ENCODE measurements around the gene RHOT1.
A peak's percentile ranks its signal among the peaks of the same experiment; 100 is the strongest.
"Not testable (repeated sequence)": the region's sequence is repeated elsewhere in the genome, so short reads cannot be mapped to it uniquely, and the experiment has no call there.

Gene RHOT1

DNA sequence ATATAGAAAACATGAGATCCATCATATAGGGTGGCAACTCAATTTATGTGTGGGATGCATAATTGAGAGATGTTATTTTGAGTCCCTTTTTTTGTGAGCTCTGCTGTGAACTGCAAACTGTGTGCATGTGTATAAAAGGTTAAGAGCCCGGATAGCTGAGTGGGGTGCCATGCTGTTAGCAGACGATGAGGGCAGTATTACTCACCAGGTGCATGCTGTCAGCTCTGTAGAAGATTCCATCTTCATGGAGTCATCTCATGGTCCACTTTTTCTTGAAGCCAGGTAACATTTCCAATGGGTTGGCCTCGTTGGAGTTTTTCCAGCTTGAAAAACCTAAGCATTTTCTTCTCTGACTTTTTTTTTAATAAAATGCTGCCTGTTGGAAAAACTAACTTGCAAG is 80.3 kb downstream of the RHOT1 start:
- no peak for FAIRE-seq
- DNase-seq (ENCODE audit: insufficient read length, low spot score), result no peak

DNA sequence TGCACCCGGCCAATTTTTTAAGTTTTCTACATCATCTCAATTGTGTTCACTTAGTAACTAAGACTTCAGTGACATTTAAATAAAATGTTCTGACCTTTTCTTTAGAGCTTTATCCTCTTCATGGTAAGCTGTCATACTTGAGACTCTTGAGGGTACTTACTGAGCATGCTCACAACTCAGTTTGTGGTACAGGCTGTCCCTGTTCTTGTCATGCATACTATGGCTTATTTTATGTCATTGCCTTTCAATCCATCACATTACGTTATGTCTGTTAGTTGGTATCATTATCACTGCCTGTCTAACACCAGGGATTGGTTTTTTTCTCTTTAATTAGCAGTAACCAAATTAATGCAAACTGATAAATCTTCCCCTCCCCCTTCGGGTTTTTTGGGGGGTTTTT is 81.4 kb downstream of the RHOT1 start:
- DNase-seq (ENCODE audit: insufficient read length, low spot score) (no peak), FAIRE-seq (no peak)

DNA sequence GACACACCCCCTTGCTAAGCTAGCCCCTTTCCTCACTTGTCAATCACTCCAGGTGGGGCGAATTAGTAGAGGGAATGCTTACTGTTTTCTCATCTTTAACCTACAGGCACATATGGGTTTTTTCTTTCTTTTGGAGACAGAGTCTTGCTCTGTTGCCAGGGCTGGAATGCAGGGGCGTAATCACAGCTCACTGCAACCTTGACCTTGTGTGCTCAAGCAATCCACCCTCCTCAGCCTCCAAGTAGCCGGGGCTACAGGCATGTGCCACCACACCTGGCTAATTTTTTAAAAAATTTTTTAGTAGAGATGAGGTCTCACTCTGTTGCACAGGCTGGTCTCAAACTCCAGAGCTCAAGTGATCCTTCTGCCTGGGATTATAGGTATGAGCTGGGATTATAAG is 84.6 kb downstream of the RHOT1 start:
- FAIRE-seq, result no peak
- DNase-seq (ENCODE audit: insufficient read length, low spot score), result no peak

DNA sequence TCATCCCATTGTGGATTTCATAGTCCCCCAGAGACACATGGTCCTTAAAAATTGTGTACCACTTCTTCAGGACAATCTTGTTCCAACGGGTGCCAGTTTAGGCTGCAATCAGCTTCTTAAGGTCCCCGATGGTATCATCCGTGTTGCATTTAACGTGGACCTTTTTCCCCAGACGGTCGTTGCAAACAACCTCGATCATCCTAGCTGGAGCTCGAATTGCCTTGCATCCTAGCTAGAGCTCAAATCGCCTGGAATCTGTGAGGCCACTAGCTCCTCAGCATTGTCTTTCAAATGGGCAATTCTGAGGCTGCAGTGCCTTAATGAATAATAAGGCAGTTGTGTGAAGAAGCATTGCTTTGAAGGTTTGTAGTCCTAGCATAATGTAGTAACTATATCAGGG is 85.6 kb downstream of the RHOT1 start:
- FAIRE-seq (no peak), DNase-seq (ENCODE audit: insufficient read length, low spot score) (no peak)

DNA sequence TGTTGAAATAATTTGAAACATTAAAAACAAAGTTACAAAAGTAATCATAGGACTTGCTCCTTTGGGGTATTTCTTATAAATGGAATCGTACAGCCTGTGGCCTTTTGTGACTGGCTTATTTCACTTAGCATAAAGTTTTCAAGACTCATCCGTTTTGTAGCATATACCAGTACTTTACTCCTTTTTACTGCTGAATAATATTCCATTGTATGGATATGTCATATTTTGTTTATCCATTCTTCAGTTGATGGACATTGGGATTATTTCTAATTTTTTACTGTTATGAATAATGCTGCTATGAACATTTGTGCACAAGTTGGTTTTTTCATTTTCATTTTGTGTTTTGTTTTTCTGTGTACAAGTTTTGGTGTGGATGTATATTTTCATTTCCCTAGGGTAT is 93.3 kb downstream of the RHOT1 start:
- DNase-seq (ENCODE audit: insufficient read length, low spot score) (no peak), FAIRE-seq (no peak)

DNA sequence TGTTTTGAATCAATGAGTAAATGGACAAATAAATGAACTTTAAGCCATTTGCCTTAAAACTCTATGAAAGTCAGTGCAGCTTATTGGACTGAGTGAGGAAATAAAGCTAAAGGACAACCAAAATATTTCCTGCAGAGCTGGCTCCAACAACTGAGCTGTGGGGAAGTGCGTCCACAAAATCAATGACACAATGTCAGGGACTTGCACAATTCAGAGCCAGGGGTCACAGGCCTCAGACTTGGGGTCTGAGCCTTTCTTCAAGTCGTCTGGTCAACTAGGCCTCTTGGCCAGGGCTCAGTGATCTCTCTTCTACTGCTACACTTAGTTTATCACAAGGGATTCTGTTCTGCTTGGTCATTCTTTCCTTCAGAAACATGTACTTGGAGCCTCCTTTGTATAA is 97.2 kb downstream of the RHOT1 start:
- DNase-seq (ENCODE audit: insufficient read length, low spot score) (no peak), FAIRE-seq (no peak)

DNA sequence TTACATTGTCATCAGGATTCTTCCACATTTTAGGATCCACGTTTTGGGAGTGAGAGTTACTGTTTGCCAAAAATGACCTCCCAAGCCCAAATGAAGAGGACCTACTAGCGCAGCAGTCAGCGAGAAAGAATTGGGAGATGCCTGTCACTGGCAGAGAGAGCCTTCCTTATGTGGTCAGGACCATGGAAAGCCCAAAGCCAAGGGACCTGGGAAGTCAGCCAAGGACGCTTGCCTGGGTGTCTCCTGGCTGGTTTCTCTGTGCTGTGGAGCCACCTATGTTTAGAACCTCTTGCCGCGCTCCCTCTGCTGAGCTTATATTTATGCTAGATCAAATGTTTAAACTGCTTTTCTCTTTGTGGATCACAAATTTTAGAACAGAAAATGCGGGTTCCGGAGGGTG is 98.4 kb downstream of the RHOT1 start:
- FAIRE-seq (no peak), DNase-seq (ENCODE audit: insufficient read length, low spot score) (no peak)

DNA sequence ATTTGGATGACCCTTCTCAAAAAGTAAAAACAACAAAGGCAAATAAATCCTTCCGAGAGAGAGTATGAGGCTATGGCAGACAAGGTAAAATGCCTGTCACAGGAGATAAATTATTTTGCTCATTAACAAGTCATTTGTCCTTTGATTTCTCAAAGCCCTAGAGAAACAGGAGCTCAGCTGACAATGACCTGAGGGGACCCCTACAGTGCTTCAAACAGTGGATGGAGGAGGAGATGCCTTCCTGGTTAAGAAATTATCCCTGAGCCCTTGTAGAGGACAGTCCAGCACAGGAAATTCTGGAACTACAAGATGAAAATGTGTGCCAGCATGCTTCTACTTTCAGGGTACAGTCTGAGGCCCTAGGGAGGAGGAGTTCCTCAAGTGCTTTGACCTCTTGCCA is 99.3 kb downstream of the RHOT1 start:
- FAIRE-seq (no peak), DNase-seq (ENCODE audit: insufficient read length, low spot score) (no peak)

DNA sequence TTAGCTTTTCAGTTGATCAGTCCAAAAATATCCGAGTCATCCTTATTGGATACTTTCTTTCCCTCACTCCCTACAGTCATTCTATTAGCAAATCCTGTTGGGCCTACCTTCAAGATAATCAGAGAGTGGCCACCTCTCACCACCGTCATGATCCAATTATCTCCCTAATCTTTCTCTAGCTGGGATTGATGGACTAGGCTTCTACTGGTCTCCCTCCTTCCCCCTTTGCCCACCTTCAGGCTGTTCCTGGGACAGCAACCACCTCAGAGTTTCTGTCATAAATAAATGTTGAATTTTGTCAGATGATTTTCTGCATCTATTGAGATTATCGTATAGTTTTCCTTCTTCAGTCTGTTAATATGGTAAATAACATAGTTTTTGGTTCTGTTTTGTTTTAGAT is 107.2 kb downstream of the RHOT1 start:
- no peak for FAIRE-seq
- no peak for DNase-seq (ENCODE audit: insufficient read length, low spot score)

DNA sequence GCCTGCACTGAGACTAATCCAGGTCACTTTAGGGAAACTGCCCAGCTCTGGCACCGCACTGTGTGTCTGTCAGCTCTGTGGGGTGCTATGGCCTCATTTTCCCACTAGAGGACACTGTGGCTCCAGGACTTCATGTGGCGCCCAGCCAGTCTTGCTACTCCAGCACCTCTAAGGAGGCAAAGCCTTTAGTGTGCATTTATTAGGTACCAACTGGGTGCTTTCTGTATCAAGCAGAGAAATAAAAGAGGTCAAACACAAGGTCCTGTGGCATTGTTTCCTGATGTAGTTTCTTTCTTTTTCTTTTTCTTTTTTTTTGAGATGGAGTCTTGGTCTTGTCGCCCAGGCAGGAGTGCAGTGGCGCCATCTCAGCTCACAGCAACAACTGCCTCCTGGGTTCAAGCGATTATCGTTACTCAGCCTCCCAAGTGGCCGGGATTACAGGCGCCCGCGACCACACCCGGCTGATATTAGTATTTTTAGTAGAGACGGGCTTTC is 110.9 kb downstream of the RHOT1 start:
- peak; percentile 71 for FAIRE-seq
- DNase-seq (ENCODE audit: insufficient read length, low spot score), result peak; percentile 72

DNA sequence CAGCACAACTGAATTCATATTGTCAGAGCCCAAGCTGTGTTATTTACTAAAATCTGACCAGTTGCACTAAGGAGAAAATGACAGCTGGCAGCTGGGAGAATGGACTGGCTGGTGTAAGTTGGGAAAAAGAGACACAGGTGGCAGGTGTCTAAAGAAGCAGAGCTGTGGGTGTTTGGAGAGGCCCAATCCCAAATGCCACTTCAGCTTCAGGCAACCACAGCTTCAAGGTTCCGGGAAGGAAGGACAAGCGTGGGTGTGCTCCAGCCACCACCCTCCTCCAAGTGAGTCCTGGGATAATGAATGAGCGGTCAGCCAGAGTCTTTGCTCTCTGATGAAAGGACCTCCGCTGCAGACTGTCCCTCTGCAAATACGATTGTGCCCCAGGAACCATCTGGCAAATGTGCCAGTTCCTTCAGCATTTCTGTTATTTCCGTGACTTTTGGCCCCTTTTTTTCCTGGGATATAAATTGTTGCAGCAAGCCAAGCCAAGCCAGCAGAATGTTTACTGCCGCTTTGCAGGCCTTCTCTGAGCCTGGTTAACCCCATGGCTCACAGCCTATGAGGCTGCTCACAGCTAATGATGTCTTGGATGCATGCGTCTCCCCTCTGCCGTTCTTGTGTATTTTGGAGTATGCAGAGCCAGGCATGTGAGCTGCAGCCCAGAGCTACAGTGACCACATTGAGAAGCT is 113.9 kb downstream of the RHOT1 start:
- FAIRE-seq, result no peak
- DNase-seq (ENCODE audit: insufficient read length, low spot score), result no peak

DNA sequence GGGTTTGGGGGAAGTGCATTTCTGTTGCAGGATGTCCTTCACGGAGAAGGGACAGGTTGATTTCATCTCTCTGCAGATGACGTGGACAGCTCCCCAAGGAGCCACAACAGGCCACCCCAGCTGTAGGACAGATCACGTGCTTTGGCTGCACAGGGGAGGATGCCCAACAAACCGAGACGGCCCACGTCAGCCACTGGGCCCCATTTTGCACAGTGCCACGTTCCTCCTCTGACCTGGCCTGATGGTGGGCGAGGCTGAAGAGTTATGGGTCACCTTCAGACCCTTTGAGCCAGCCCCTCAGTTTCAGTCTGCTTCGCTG is 114.4 kb downstream of the RHOT1 start:
- DNase-seq (ENCODE audit: insufficient read length, low spot score), result no peak
- no peak for FAIRE-seq

DNA sequence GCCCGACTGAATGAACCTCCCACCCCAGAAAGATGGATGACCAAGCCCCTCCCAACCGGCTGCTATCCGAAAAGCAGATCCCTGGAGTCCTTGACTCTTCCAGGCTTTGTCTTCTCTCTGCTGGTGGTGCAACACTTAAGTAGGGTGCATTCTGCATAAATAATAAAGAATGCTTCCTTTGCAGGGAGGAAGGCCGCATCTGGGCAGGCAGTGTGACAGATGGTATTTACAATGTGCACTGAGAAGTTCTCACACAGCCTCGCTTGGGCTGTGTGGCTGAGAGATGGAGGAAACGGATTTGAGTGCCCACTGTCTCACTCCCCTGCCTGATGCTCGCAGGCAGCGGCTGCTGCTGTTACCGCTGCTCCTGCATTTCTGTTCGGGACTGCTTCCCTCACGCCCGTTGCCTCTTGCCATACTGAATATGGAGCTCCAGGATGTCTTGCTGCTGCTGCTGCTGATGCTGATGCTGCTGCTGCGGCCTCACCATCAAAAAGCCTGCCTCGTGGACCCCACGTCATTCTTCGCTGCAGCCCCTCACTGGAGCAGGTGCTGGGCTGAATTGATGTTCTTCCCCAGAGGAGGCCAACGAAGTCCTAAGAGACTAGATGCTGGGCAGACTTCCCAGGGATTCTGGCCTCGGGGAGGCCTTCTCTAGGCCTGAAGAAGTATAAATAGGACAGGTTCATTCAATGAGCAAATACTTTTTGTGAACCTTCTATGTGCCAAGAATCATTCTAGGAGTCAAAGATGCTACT is 116.3 kb downstream of the RHOT1 start:
- FAIRE-seq (no peak), DNase-seq (ENCODE audit: insufficient read length, low spot score) (no peak)

DNA sequence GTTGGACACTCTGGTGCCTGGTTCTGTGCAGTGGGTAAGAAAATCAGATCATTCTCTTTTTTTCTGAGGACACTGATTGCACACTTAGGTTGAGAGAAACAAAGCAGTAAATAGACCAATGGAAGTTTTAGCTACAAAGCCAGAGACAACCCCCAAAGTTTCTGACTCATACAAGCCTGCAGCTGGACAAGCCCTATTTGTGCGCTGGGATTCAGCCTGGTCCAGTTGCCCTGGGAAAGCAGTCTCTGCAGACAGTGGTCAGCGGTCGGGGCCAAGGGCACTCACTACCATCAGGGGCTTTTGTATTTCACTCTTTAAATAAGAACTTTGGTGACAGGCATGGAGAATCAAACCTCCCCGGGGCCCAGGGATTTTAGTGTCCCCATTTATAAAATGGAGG is 117.3 kb downstream of the RHOT1 start:
- FAIRE-seq, result no peak
- no peak for DNase-seq (ENCODE audit: insufficient read length, low spot score)

DNA sequence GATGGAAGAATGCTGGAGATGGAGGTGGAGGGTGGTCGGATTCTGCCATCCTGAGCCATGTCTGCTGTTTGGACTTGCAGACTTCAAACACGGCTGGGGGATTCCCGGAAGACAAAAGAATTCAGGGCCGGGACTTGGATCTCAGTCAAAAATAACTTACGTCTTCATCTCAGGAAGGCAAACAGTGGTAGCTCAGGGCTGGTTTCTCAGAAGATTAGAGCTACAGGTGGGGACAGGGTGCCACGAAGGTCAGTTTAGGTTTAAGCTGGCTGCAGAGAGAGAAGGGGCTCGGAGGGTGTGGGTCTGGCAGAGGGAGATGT is 119.1 kb downstream of the RHOT1 start:
- no peak for FAIRE-seq
- no peak for DNase-seq (ENCODE audit: insufficient read length, low spot score)

DNA sequence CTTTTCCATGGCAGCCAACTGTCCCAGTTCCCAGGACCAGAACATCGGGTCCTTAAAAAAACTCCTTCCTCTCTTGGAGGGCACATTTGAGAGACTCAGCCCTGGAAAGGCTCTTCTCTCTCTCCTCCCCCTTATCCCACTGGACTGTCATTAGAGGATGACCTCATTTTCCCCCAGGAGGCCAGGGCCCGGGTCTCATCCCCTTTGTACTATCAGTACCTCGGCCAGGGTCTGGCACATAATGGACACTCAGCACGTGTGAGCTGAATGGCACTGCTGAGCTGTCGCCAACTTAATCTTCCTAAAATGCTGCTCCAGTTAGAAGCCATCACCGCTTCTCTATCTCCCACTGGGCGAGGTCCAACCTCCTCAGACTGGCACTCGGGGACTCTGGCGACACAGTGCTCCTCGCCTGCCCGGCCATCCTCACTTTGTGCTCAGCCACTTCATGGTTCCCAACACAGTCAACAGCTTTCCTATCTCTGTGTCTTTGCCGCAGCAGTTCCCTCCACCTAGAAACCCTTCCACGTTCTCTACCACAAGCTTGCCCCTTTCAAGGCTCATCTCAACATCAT is 119.7 kb downstream of the RHOT1 start:
- FAIRE-seq, result no peak

DNA sequence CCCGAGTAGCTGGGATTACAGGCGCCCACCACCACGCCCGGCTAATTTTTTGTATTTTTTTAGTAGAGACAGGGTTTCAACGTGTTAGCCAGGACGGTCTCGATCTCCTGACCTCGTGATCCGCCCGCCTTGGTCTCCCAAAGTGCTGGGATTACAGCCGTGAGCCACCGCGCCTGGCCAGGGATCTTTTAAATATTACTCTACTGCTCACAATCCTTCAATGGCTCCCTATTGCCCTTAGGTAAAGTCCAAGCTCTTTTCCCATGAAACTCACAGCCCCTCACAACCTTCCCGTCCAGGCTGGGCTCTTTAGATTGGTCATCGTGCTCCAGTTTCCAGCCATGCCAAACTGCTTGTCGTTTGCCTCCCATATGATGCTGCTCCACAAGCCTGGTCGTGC is 121.2 kb downstream of the RHOT1 start:
- not testable (repeated sequence) for FAIRE-seq; DNase-seq (ENCODE audit: insufficient read length, low spot score)

More for the DNA sequence above, 119.7 kb downstream of the RHOT1 start:
- no peak for DNase-seq (ENCODE audit: insufficient read length, low spot score)

DNA sequence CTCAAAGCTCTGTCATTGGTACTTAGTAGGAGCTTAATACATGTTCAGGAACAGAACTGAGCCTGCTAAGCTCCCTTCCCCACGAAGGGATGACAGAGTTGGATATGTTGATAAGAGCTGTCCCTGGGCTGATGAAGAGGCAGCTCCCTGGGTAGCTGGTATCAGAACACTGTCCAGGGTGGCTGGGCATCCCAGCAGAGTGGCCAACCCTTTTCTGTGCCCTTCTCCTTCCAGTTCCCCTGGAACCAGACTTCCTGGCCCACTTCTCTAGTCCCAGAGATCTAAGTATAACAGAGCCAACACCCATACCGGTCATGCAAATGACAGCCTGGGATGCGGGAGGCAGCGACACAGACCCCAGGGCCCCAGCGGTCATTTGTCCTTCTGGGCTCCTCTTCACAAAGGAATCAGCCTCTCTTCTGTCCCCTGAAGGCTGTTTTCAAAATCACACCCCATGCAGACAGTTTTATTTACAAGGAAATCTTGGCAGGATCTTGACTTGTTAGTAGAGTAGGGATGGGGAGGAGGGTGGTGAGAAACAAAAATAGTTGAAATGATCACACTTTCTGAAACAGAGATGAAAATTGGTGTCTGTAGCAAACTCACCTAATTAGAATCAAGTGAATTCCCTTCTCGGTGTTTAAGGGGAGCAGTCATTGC is 122.0 kb downstream of the RHOT1 start:
- DNase-seq (ENCODE audit: insufficient read length, low spot score) (no peak), FAIRE-seq (no peak)

DNA sequence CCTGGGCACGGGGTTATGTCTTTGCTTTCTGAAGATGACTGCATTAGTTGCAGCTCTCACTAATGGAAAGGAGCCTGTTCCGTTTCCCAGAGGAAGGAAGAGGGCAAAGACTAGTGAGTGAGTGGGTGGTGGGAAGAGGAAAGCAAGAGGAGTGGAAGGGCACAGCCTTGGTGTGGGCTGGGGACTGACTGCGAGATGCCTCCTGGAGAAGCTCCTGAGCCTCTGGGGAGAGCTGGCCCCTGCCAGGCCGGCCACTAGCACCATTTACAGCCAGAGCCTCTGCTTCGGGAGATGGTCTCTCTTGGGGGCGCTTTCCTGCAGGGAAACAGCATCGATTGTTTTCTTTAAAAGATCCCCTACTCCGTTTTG is 122.5 kb downstream of the RHOT1 start:
- DNase-seq (ENCODE audit: insufficient read length, low spot score), result no peak
- peak; percentile 8 for FAIRE-seq

DNA sequence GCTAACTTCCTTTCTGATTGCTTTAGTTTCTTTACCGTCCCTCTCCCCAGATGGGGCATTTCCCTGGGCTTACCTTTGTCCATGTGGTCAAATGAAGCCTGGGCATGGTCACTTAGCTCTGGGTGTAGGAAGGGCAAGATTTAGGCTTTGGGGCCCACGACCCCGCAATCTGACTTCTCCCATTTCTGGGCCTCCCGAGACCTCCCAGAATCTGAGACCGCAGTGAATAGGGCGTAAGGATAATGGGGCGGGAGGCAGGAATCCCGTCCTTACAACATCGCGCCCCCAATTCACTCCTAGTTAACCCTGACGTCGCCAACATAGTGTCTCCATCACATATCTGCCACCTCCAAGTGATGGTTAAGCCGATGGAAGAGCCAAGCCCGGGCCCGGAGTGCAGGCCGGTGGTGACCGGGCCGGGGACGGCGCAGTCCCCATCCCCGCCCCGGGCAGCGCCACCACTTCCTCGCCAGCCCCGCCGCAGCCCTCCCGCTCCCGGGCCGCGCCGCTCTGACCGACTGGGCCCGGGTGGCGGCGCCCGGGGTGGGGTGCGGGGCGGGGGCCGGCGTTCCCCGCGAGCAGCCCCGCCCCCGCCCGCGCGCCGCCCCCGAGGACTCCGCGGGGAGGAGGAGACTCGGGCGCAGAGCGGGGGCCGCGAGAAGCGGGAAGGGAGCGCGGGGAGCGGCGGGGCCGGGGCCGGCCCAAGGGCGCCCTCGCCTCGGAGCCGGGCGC is 123.1 kb downstream of the RHOT1 start, which contains the start of gene RHBDL3:
RHBDL3 (plus strand) TSS at position 641 of the 732 bp plus-strand sequence. CDS start 358 bp downstream, outside the sequence.
- no peak for FAIRE-seq
- DNase-seq (ENCODE audit: insufficient read length, low spot score), result no peak

DNA sequence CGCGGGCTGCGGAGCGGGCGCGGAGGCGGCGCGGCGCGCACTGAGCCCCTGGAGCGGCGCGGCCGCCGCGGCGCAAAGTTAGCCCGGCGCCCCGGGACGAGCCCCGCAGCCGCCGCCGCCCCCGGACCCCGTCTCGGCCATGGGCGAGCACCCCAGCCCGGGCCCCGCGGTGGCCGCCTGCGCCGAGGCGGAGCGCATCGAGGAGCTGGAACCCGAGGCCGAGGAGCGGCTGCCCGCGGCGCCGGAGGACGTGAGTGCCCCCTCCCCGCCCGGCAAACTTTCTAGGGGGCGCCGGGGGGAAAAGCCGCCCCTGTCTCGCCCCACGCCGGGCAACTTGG is 123.7 kb downstream of the RHOT1 start:
- FAIRE-seq, result no peak

More for the DNA sequence above, 123.7 kb downstream of the RHOT1 start:
- no peak for DNase-seq (ENCODE audit: insufficient read length, low spot score)
